HL-60/S4 treated with retinoic acid at 250 ng/mL for 4 days and 3 days (cell line): ENCODE data around the gene MUC5AC.

ENCODE experiments used
- in situ Hi-C: fragments of 300-500 bp; cut with MboI; formaldehyde crosslinking; loops from 2 replicates; pipeline ENCODE4 v1.7.0; 2022; ENCODE audit warnings: low sequenced_read_pairs

MUC5AC gene

GRCh38 chr11:1219834-1220815, 62.4 kb downstream of the MUC5AC start:
- in situ Hi-C loops = loop anchor here (25.0 kb wide), 1 partner anchor 292 kb away; no protein-coding TSS in a partner anchor

GRCh38 chr11:1220941-1221721, 63.4 kb downstream of the MUC5AC start:
- in situ Hi-C loops = loop anchor here (25.0 kb wide), 1 partner anchor 291 kb away; no protein-coding TSS in a partner anchor

DNA sequence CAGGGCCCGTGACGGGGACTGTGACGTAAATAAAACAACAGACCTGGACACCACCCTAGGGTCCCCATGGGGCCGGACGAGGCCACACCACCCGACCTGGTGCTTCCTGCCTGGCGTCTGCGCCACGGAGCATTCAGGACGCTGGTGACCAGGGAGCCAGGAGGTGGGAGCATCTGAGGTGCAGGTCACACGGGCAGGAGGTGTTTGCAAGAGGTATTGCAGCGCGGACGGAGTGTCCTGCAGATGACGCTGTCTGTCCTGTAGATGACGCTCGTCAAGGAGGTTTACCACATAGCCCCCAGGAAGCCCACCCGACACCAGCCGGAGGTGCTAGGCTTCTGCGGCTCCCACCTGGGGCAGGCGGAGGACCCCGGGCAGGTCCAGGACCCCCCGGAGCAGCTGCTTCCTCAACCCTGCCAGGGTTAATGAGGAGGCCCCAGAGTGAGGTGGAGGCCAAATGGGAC, 64.1 kb downstream of the MUC5AC start:
- in situ Hi-C loops = loop anchor here (25.0 kb wide), 1 partner anchor 290 kb away; no protein-coding TSS in a partner anchor

- in situ Hi-C loops = loop anchor here (25.0 kb wide), 1 partner anchor 290 kb away; no protein-coding TSS in a partner anchor
These were observed 65.0 kb downstream of the MUC5AC start, which contains the start of gene MUC5B for GRCh38 chr11:1222491-1223345. Gene MUC5B, plus strand, starts transcription at chr11:1223066. Its CDS starts 58 bp downstream, at chr11:1223124.

DNA sequence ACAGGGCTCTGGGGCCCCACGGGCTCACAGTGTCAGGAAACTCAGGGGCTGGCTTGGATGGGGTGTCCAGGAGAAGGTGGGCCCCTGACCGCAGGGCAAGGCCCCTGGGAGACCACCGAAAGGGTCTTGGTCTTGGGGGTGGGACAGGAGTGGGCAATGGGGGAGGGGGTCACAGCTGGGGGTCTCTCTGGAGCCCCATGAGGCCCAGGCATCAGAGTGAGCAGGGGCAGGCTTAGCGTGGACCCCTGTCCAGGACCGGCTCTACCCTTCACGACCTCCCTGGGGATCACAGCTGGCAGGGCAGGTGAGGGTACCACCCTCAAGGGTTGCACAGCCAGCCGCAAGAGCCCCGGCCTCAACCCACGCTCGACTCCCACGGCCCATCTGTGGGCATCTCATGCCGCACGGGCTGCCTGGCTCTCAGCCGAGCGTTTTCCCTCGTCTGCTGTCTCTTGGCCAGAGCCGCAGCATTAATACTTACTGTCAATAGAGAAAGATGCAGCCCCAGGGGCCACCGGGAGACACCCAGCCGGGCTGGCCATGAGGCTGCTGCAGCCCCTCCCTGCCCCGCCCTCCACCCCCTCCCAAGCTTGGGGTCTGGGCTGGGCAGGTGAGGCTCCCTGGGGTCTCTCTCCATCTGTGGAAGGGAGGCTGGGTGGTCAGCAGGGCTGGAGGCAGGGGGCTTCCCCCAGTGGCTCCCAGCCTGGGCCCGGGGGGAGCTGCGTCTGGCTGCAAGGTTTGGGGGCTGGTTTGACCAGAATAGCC, 65.8 kb downstream of the MUC5AC start:
- in situ Hi-C loops = loop anchor here (25.0 kb wide), 1 partner anchor 289 kb away; no protein-coding TSS in a partner anchor

- in situ Hi-C loops = loop anchor here (25.0 kb wide), 1 partner anchor 288 kb away; no protein-coding TSS in a partner anchor
These were observed 66.3 kb downstream of the MUC5AC start for GRCh38 chr11:1224111-1224490.

- in situ Hi-C loops = loop anchor here (25.0 kb wide), 1 partner anchor 288 kb away; no protein-coding TSS in a partner anchor
These were observed 67.0 kb downstream of the MUC5AC start for GRCh38 chr11:1224491-1225385.

DNA sequence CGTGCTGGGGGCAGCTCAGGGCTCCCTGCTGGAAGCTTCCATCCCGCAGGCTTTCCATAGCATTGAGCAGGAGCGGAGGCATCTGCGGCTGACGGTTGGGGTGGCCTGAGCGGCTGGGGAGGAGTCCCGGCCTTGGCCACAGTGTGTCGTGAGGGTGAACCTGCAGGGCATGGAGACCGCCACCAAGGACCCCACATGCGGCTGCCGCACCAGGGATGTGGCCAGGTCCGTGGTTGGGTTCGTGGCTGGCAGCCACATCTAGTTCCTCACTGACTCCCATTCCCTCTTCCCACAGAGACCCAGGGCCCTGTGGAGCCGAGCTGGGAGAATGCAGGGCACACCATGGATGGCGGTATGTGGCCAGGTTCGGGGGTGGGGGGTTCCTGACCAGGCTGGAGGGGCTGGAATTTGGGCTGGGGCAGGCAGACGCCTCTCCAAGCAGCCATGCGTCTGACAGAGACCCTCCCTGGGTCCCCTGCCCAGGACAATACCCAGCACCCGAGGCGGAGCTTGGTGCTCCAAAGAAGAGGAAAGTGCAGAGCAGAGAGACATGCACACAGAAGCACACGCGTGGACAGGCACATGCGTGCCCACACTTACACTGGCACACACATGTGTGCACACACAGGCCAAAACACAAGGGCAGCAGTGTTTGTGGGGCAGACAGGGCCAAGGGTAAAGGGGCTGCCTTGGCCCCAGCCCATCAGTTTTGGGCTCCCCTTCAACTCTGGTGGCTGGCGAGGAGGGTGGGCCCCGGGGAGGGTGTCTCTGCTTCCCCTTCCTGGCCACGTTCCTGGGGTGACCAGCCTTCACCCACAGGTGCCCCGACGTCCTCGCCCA, 67.9 kb downstream of the MUC5AC start:
- in situ Hi-C loops = no loop called here

DNA sequence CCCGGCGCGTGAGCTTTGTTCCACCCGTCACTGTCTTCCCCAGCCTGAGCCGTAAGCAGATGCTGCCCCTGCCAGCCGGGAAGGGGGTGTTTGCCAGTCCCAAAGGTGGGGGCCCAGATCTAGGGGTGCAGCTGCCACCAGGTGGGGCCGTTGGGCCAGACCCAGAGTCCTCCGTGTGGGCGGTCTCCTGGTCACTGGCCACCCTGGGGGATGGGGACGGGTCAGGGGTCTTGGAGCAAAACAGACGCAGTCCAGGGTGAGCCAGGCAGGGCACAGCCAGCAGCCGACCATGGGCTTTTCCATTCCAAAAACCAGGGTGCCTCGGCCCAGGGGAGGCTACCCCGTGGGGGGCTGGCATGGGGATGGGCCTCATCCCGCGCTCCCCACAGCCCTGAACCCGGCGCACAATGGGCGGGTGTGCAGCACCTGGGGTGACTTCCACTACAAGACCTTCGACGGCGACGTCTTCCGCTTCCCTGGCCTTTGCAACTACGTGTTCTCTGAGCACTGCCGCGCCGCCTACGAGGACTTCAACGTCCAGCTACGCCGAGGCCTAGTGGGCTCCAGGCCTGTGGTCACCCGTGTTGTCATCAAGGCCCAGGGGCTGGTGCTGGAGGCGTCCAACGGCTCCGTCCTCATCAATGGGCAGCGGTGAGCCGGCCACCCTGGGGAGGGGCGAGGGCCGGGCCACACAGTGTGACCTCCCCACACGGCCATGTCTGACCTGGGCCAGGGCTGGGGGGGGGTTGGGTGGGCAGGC, 68.7 kb downstream of the MUC5AC start:
- in situ Hi-C loops = no loop called here

DNA sequence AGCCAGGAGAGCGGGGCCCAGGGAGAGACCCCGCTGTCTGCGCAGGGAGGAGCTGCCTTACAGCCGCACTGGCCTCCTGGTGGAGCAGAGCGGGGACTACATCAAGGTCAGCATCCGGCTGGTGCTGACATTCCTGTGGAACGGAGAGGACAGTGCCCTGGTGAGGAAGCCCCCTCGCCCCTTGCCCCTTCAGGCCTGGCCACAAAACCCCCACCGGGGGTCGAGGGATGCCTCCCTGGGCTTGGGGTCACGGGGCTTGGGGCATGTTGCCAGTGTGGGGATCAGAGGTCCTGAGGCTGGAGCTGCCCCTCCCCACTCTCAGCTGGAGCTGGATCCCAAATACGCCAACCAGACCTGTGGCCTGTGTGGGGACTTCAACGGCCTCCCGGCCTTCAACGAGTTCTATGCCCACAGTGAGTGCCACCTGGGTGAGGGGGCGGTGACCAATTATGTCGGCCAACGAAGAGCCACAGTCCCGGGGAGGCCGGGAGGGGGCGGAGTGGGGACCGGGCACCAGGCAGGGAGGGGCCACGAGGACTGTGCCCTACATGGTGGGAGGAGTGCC, 69.3 kb downstream of the MUC5AC start:
- in situ Hi-C loops = no loop called here

DNA sequence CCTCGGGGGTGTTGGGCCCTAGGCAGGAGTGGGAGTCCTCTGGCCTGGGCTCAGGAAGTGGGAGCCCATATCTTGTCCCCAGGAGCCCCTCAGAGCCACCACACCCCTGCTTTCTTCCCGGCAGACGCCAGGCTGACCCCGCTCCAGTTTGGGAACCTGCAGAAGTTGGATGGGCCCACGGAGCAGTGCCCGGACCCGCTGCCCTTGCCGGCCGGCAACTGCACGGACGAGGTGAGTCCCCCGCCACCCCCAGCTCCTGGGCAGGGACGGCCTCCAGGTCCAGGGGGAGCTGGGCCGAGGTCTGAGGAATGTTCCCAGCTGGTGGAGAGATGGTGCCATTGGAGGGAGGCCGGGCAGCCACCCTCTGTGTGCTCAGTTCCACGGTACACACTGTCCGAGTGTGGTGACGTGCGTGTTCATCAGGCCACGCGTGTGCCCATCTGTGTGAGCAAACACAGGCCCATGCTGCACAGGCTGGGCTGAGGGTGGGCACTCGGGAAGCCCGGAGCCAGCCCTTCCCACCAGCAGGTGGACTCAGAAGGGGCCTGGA, 69.9 kb downstream of the MUC5AC start:
- in situ Hi-C loops = no loop called here

DNA sequence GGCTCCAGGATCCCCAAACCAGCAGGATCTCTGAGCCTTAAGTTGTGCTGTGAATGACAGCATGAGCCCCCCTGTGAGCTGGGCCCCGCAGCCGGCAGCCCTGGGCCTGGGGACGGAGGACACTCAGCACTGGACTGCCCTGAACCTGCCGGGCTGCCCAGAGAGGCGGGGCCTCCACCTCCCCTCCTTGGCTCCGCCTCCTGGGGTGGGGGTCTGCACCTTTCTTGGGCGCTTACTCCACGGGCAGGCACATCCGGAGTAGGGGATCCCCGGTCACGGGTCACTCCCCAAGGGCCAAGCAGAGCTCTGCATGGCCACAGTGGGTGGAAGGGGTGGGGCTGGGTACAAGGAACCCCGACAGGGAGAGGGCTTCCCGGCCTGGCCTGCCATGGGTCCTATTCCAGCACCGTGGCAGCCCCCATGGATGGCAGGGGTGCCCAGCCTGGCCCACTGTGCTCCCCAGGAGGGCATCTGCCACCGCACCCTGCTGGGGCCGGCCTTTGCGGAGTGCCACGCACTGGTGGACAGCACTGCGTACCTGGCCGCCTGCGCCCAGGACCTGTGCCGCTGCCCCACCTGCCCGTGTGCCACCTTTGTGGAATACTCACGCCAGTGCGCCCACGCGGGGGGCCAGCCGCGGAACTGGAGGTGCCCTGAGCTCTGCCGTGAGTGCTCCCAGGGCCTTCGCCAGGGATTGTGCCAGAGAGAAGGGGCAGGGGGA, 70.5 kb downstream of the MUC5AC start:
- in situ Hi-C loops = no loop called here

GRCh38 chr11:1228921-1229451, 71.2 kb downstream of the MUC5AC start:
- in situ Hi-C loops = no loop called here

GRCh38 chr11:1229471-1230120, 71.8 kb downstream of the MUC5AC start:
- in situ Hi-C loops = no loop called here

GRCh38 chr11:1230121-1230455, 72.3 kb downstream of the MUC5AC start:
- in situ Hi-C loops = no loop called here
